ENCODE data around the gene AFAP1L1. TPM values are rescaled to one million over a fixed set of nuclear protein-coding genes. Genes with fewer than 3 reads are reported as not detected.
"Not testable (repeated sequence)": the region's sequence is repeated elsewhere in the genome, so short reads cannot be mapped to it uniquely, and the experiment has no call there.

Gene AFAP1L1
- total RNA-seq, 2 donors from 2014 or later, result 0.58 to 0.79 TPM

DNA sequence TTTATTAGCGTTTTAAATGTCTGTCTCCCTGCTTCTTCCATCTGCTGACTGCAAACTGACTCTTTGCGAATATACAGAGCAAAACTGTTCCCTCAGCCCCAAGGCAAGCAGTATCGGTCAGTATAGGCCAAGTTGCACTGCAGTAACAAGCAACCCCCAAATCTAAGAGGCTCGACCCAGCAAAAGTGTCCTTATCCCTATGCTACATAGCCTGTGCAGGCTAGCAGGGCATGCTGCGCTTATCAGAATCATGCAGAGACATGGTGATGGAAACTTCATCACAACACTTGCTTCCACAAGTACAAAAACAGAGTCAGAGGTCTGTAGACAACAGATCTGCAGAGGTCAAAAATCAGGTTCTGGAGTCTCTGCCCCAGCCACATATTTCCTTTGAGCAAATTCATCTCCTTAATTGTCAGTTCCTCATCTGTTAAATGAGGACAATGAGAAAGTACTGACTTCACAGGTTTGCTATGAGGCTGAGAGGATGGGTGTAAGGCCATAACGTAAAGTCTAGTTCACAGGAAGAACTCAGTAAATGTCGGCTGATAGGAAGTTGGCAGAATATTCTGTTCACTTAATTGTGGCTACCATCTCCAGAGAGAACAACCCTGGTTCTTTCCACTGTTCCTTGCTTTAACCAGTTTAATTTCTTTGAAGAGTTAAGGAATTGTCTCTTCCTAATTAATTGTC, 117.0 kb downstream of the AFAP1L1 start:
- 67 to 81% methylated on average over 6 to 7 of the region's 7 CpGs for WGBS, 2 experiments (ENCODE audit: insufficient coverage in 1 of 2, insufficient read length in 1 of 2)
- Mint-ChIP-seq H3K4me1 (peaks cover 13% of the 10 kb centered on the region), H3K27me3 (ENCODE audit: insufficient read depth) (no peaks in the 10 kb centered on the region), H3K4me3 (no peak overlapping the region), H3K9me3 (peaks cover 6% of the 10 kb centered on the region), H3K36me3 (ENCODE audit: low read depth) (no peaks in the 10 kb centered on the region), H3K27ac (no peak overlapping the region)
- TF ChIP-seq, protein P1, sequence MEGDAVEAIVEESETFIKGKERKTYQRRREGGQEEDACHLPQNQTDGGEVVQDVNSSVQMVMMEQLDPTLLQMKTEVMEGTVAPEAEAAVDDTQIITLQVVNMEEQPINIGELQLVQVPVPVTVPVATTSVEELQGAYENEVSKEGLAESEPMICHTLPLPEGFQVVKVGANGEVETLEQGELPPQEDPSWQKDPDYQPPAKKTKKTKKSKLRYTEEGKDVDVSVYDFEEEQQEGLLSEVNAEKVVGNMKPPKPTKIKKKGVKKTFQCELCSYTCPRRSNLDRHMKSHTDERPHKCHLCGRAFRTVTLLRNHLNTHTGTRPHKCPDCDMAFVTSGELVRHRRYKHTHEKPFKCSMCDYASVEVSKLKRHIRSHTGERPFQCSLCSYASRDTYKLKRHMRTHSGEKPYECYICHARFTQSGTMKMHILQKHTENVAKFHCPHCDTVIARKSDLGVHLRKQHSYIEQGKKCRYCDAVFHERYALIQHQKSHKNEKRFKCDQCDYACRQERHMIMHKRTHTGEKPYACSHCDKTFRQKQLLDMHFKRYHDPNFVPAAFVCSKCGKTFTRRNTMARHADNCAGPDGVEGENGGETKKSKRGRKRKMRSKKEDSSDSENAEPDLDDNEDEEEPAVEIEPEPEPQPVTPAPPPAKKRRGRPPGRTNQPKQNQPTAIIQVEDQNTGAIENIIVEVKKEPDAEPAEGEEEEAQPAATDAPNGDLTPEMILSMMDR (conservative IDR thresholded peaks at IDR 0.05), result no peak
- Histone ChIP-seq H3K27ac (ENCODE audit: low read depth, low read length) (no peak overlapping the region), H3K36me3 (ENCODE audit: control insufficient read depth, insufficient read depth, low read length) (no peaks in the 10 kb centered on the region), H3K9ac (ENCODE audit: extremely low read depth, low read length, poor library complexity, severe bottlenecking) (no peak overlapping the region), H3K4me3 (ENCODE audit: low read length) (no peak overlapping the region), H3K27me3 (ENCODE audit: control insufficient read depth, insufficient read depth, low read length, poor library complexity, severe bottlenecking) (no peaks in the 10 kb centered on the region), H3K4me1 (ENCODE audit: control insufficient read depth, insufficient read depth, low read length) (peaks cover 6% of the 10 kb centered on the region), H3K9me3 (ENCODE audit: control insufficient read depth, low read length) (peaks cover 16% of the 10 kb centered on the region)
- no peak for DNase-seq

DNA sequence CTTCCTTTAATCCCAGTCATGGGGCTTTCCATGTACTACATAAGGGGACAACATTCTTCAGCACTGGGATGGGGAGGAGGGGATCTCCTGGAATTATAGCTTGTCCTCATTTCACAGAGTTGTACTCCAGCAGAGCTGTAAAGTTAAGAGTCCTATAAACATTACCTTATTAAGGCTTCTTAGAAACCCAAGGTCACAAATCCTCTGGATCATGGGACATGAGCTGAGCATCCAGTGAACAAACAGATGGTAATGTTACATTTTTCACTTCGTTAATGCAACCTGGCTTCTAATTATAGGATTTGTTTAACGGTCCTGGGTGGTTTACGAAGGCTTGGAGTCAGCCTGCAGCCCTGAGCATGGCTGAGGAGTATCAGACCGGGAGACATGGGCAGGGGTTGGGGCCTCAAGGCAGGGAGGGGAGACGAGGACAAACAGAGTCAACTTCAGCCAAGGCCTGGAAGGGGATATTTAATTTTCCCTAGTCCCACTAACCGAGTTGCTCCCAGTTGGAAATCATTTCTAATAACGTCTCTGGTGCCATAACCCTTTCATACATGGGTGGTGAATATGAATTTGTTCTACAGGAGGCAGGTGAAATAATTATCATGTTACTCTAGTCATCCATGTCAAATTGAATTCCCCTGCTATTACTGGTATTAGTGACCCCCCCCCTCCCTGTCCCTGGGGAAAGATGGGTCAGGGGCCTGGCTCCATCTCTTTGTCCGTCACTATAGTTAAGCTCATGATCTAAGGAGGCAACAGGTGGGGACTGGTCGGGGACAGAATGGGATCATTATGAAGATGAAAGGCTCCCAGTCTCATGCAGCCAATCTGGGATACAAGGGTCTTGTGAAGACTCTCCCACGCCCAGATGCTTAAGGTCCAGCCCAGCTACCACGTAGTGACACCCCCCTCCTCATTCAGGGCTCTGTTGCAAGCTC, 118.2 kb downstream of the AFAP1L1 start:
- no peaks in the 10 kb centered on the region for H3K36me3 ChIP-seq (ENCODE audit: control insufficient read depth, insufficient read depth, low read length)
- DNase-seq, result no peak
- H3K36me3 Mint-ChIP-seq (ENCODE audit: low read depth), result no peaks in the 10 kb centered on the region
- no peak overlapping the region for H3K9ac ChIP-seq (ENCODE audit: extremely low read depth, low read length, poor library complexity, severe bottlenecking)
- H3K9me3 ChIP-seq (ENCODE audit: control insufficient read depth, low read length), result peaks cover 16% of the 10 kb centered on the region
- H3K9me3 Mint-ChIP-seq, result peaks cover 6% of the 10 kb centered on the region
- WGBS, 2 experiments (ENCODE audit: insufficient coverage in 1 of 2, insufficient read length in 1 of 2), result 87 to 92% methylated on average over 4 to 11 of the region's 11 CpGs
- TF ChIP-seq, protein P1 (conservative IDR thresholded peaks at IDR 0.05), result no peak
- H3K4me3 Mint-ChIP-seq, result no peak overlapping the region
- no peaks in the 10 kb centered on the region for H3K27me3 ChIP-seq (ENCODE audit: control insufficient read depth, insufficient read depth, low read length, poor library complexity, severe bottlenecking)
- H3K27ac ChIP-seq (ENCODE audit: low read depth, low read length), result no peak overlapping the region
- H3K4me3 ChIP-seq (ENCODE audit: low read length), result no peak overlapping the region
- H3K4me1 ChIP-seq (ENCODE audit: control insufficient read depth, insufficient read depth, low read length), result peaks cover 6% of the 10 kb centered on the region
- no peaks in the 10 kb centered on the region for H3K27me3 Mint-ChIP-seq (ENCODE audit: insufficient read depth)
- H3K4me1 Mint-ChIP-seq, result peaks cover 13% of the 10 kb centered on the region
- no peak overlapping the region for H3K27ac Mint-ChIP-seq

DNA sequence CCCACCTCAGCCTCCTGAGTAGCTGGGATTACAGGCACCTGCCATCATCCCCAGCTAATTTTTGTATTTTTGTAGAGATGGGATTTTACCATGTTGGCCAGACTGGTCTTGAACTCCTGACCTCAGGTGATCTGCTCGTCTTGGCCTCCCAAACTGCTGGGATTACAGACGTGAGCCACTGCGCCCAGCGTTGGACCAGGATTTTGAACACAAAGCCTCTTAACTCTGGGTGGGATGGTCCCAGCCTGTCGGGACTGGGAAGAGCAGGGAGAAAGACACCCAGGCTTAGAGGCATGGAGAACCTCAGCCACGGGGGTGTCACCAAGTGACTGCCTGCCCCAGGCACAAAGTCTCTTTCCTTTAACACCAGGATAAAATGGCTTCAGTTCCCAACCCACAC, 119.4 kb downstream of the AFAP1L1 start:
- not testable (repeated sequence) for H3K36me3 Mint-ChIP-seq (ENCODE audit: low read depth); H3K27ac Mint-ChIP-seq

More for the DNA sequence above, 119.4 kb downstream of the AFAP1L1 start:
- not testable (repeated sequence) for DNase-seq; H3K36me3 ChIP-seq (ENCODE audit: control insufficient read depth, insufficient read depth, low read length); H3K9me3 Mint-ChIP-seq; H3K9ac ChIP-seq (ENCODE audit: extremely low read depth, low read length, poor library complexity, severe bottlenecking); H3K4me1 Mint-ChIP-seq; H3K4me1 ChIP-seq (ENCODE audit: control insufficient read depth, insufficient read depth, low read length); H3K4me3 ChIP-seq (ENCODE audit: low read length); H3K27me3 Mint-ChIP-seq (ENCODE audit: insufficient read depth); H3K27me3 ChIP-seq (ENCODE audit: control insufficient read depth, insufficient read depth, low read length, poor library complexity, severe bottlenecking); H3K4me3 Mint-ChIP-seq; H3K27ac ChIP-seq (ENCODE audit: low read depth, low read length)
- H3K9me3 ChIP-seq (ENCODE audit: control insufficient read depth, low read length), result peaks cover 16% of the 10 kb centered on the region
- 92 to 100% methylated on average over 3 to 6 of the region's 6 CpGs for WGBS, 2 experiments (ENCODE audit: insufficient coverage in 1 of 2, insufficient read length in 1 of 2)

Other genes with a start within 250 kb of the AFAP1L1 start
- under 1 TPM; 0.27 to 0.75 TPM for gene SH3TC2, start 208.8 kb upstream of the AFAP1L1 start, total RNA-seq
- gene ABLIM3, start 130.4 kb upstream of the AFAP1L1 start, total RNA-seq, result under 1 TPM; 0.24 to 0.66 TPM
- gene GRPEL2, start 73.6 kb downstream of the AFAP1L1 start, total RNA-seq, result 10 to 100 TPM; 26.2 to 31.6 TPM
- gene PCYOX1L, start 86.2 kb downstream of the AFAP1L1 start, total RNA-seq, result 10 to 100 TPM; 11.1 to 11.7 TPM
- not detected for gene IL17B, start 107.4 kb downstream of the AFAP1L1 start, total RNA-seq

All from endodermal cell (in vitro differentiated cells).